K562 (cell line): Measurements from ENCODE around the gene FBXO9. TPM values are rescaled to one million over a fixed set of nuclear protein-coding genes. Genes with fewer than 3 reads are reported as not detected.
A peak's percentile ranks its signal among the peaks of the same experiment; 100 is the strongest.

Experiments
- ATAC-seq: fragments of 200-7000 bp; cut with Tn5 transposase; 3 replicates; pipeline ENCODE4 v1.9.1; 2020; ENCODE audit warnings: moderate library complexity
- BruUV-seq: library from RNA; stranded (reverse); fragments of 400-500 nt; replicated peaks from 2 replicates; lab custom pipeline; 2021; lab: Mats Ljungman, UMichigan
- CTCF ChIA-PET: fragments of 300-600 bp; formaldehyde crosslinking; extraction: SDS; loops from one replicate; lab custom pipeline; 2021; ENCODE audit warnings: low intra/inter-chr PET ratio; lab: Yijun Ruan, JAX
- POLR2A ChIA-PET: fragments of 300-600, 350-650 bp; sonication (Branson Sonifier 250); formaldehyde crosslinking; extraction: SDS; loops from one replicate; lab custom pipeline; 2021; ENCODE audit warnings: antibody characterized with exemption, inconsistent platforms; lab: Yijun Ruan, JAX
- DNase-seq, 4 experiments: peaks; one replicate each; pipeline versions ENCODE4 v3.0.0 to v3.0.0-alpha.2; 2011 to 2018; ENCODE audit warnings: low spot score in 3 of 4, mixed read lengths in 3 of 4; ENCODE audit errors: extremely low read depth in 1 of 4
- FAIRE-seq: peaks from 2 replicates; lab custom pipeline; 2011; peaks lifted over from hg19 to GRCh38; lab: Jason Lieb, UNC
- H2AFZ ChIP-seq: 2 replicates; pipeline ENCODE4 v1.6.0; 2011; ENCODE audit warnings: low read depth, low read length, control low read depth, inconsistent platforms
- H3K27ac ChIP-seq: fragments of 200-600 bp; 3 replicates; pipeline ENCODE4 v1.8.0; 2011; ENCODE audit warnings: low read depth, mild to moderate bottlenecking, control low read depth, inconsistent platforms, low read length, moderate library complexity, mixed read lengths; ENCODE audit errors: extremely low read depth
- H3K27me3 ChIP-seq, 2 experiments: fragments of 300-600 bp in 1 of 2; 2 replicates in 1 of 2; 3 replicates in 1 of 2; pipeline versions ENCODE4 v1.6.0 to v1.8.0; 2011; ENCODE audit warnings: inconsistent platforms in 2 of 2, low read length in 2 of 2, mild to moderate bottlenecking in 1 of 2, mixed read lengths in 1 of 2, moderate library complexity in 1 of 2; ENCODE audit not compliant: control insufficient read depth in 2 of 2, insufficient read depth in 2 of 2
- H3K36me3 ChIP-seq: fragments of 300-600 bp; 3 replicates; pipeline ENCODE4 v1.8.0; 2011; ENCODE audit warnings: mild to moderate bottlenecking, low read length, inconsistent platforms; ENCODE audit not compliant: control insufficient read depth, insufficient read depth
- H3K4me1 ChIP-seq, 2 experiments: fragments of 200-600 bp in 1 of 2; replicated peaks in 1 of 2; 2 replicates in 1 of 2; 3 replicates in 1 of 2; pipeline versions ENCODE4 v1.5.1 to v1.8.0; 2011; ENCODE audit warnings: inconsistent platforms in 2 of 2, low read length in 2 of 2, mild to moderate bottlenecking in 1 of 2, mixed read lengths in 1 of 2, moderate library complexity in 1 of 2; ENCODE audit not compliant: control insufficient read depth in 2 of 2, insufficient read depth in 2 of 2
- H3K4me2 ChIP-seq: 2 replicates; pipeline ENCODE4 v1.6.1; 2011; ENCODE audit warnings: low read length, control low read depth, inconsistent platforms, mixed read lengths; ENCODE audit not compliant: insufficient read depth
- H3K4me3 ChIP-seq: fragments of 200-600 bp; sonication (generic), shearing (Covaris generic); 2 replicates; pipeline ENCODE4 v1.5.1; 2016; ENCODE audit warnings: control low read depth, inconsistent platforms
- H3K79me2 ChIP-seq: fragments of 200-600 bp; 3 replicates; pipeline ENCODE4 v1.8.0; 2011; ENCODE audit warnings: low read length, inconsistent platforms; ENCODE audit not compliant: control insufficient read depth, insufficient read depth
- H3K9ac ChIP-seq, 2 experiments: 2 replicates each; pipeline versions ENCODE4 v1.6.0 to v1.6.1; 2011; ENCODE audit warnings: low read depth in 2 of 2, low read length in 2 of 2, control low read depth in 1 of 2, inconsistent platforms in 1 of 2, mild to moderate bottlenecking in 1 of 2, mixed read lengths in 1 of 2; ENCODE audit not compliant: insufficient read depth in 1 of 2
- H3K9me1 ChIP-seq: one replicate; pipeline ENCODE4 v1.6.0; 2011; ENCODE audit warnings: inconsistent platforms, mild to moderate bottlenecking, low read length, moderate library complexity; ENCODE audit not compliant: control insufficient read depth, insufficient read depth
- H3K9me3 ChIP-seq: replicated peaks from 2 replicates; pipeline ENCODE4 v1.5.1; 2011; ENCODE audit warnings: low read depth, low read length, inconsistent platforms; ENCODE audit not compliant: control insufficient read depth, insufficient read depth
- H4K20me1 ChIP-seq: replicated peaks from 2 replicates; pipeline ENCODE4 v1.6.1; 2011; ENCODE audit warnings: low read length, inconsistent platforms, mixed read lengths; ENCODE audit not compliant: control insufficient read depth, insufficient read depth
- HNRNPUL1 ChIP-seq: fragments of 200-400 bp; formaldehyde crosslinking; IDR thresholded peaks from 2 replicates; pipeline ENCODE4 v1.6.1; 2017; ENCODE audit warnings: low read length
- MAFK ChIP-seq: IDR thresholded peaks from 2 replicates; pipeline ENCODE4 v1.6.1; 2011; ENCODE audit warnings: low read length, improper control_type of control experiment
- ZNF316 ChIP-seq: fragments of 450-650 bp; IDR thresholded peaks from 2 replicates; pipeline ENCODE4 v1.6.1; 2016
- ZNF512 ChIP-seq: IDR thresholded peaks from 2 replicates; pipeline ENCODE4 v1.6.1; 2016; ENCODE audit warnings: missing genetic modification characterization, missing compliant biosample characterization
- WGBS: fragments of 100-300 bp; shearing (Covaris generic); methylation state at CpG from one replicate; pipeline ENCODE4 v1.1.6; 2016; ENCODE audit warnings: low coverage, mixed read lengths; ENCODE audit not compliant: insufficient coverage; ENCODE audit errors: missing lambda C conversion rate; 5-methylcytosine and 5-hydroxymethylcytosine counted together
- in situ Hi-C: fragments of 300-500 bp; cut with MboI; formaldehyde crosslinking; loops from 4 replicates; pipeline ENCODE4 v1.15.0; 2018; ENCODE audit warnings: inconsistent platforms, mixed read lengths
- intact Hi-C: fragments of 100-400 bp; cut with micrococcal nuclease; formaldehyde crosslinking; loops from 2 replicates; pipeline ENCODE4 v1.14.2; 2022
- polyA plus RNA-seq, 8 experiments: library from polyadenylated mRNA; depleted of rRNA in 4 of 8; stranded (reverse) in 5 of 8; unstranded in 3 of 8; fragments of >200 nt; fragmentation: Nextera tagmentation in 2 of 8; fragmentation: Illumina TruSeq in 1 of 8; extraction: Ambion mirVana in 2 of 8; extraction: Trizol in 1 of 8; gene quantifications; 2 replicates each; pipeline versions ENCODE4 v1.2.1 to v1.2.3, GENCODE V29; 2011 to 2014; ENCODE audit warnings: inconsistent platforms in 1 of 8, missing spikeins in 1 of 8
- total RNA-seq, 7 experiments: library from RNA; depleted of rRNA in 6 of 7; stranded (reverse); fragments of >200 nt in 6 of 7; fragmentation: Illumina TruSeq in 2 of 7; extraction: Trizol in 2 of 7; gene quantifications; 2 replicates each; pipeline versions ENCODE4 v1.2.1 to v1.2.3, GENCODE V29; 2011 to 2021; ENCODE audit warnings: low replicate concordance in 1 of 7

FBXO9 gene
- total and polyA plus RNA-seq, 9 of the 15 experiments (the other 6 are each of a cell fraction or from before 2014, with no cell fraction given), result 10.1 to 85.3 (median 51.4) TPM

- ChIA-PET CTCF (no interaction called here), POLR2A (interaction anchor here (0.6 kb wide), 1 partner anchor 431 kb away, joined by 5 read pairs; no protein-coding TSS in a partner anchor)
- H3K4me1 ChIP-seq, result no peaks in the 10 kb centered on the region
- FAIRE-seq (no peak), DNase-seq (no peak), ATAC-seq (no peak)
- no peaks in the 10 kb centered on the region for H3K79me2 ChIP-seq
- no peak overlapping the region for H2AFZ ChIP-seq
- BruUV-seq, result no TSS peak
- in situ Hi-C loops, result no loop called here
- H3K4me2 ChIP-seq, result no peak overlapping the region
- no peak for TF ChIP-seq ZNF512 (tag)
- intact Hi-C loops, result no loop called here
- no peak overlapping the region for H3K4me3 ChIP-seq
- no peaks in the 10 kb centered on the region for H4K20me1 ChIP-seq
- no peaks in the 10 kb centered on the region for H3K27me3 ChIP-seq
- no peaks in the 10 kb centered on the region for H3K9me1 ChIP-seq
- H3K9me3 ChIP-seq, result no peaks in the 10 kb centered on the region
- no peak overlapping the region for H3K9ac ChIP-seq
- WGBS, result 0% methylated on average over 1 of the region's 1 CpG
- peaks cover 91% of the 10 kb centered on the region for H3K36me3 ChIP-seq
- H3K27ac ChIP-seq, result no peak overlapping the region
Measured at GRCh38 chr6:53095716-53096115, 30.5 kb downstream of the FBXO9 start.

- POLR2A ChIA-PET, result no interaction called here
- in situ Hi-C loops, result no loop called here
- Histone ChIP-seq H2AFZ (no peak overlapping the region), H4K20me1 (no peaks in the 10 kb centered on the region), H3K36me3 (peaks cover 64% of the 10 kb centered on the region), H3K4me2 (no peak overlapping the region), H3K9me3 (no peaks in the 10 kb centered on the region; the same call in 1 of the 2 replicates), H3K9ac (no peak overlapping the region), H3K9me1 (no peaks in the 10 kb centered on the region), H3K4me1 (no peaks in the 10 kb centered on the region), H3K27ac (no peak overlapping the region), H3K79me2 (no peaks in the 10 kb centered on the region), H3K4me3 (no peak overlapping the region), H3K27me3 (no peaks in the 10 kb centered on the region)
- no TSS peak for BruUV-seq
- CTCF ChIA-PET, result no interaction called here
- DNase-seq (no peak), FAIRE-seq (no peak), ATAC-seq (no peak)
- TF ChIP-seq ZNF316, result peak; percentile 22; the same call in 1 of the 2 replicates
- TF ChIP-seq MAFK, result 0 out of 2 replicates have a peak, but pooled peaks have one; percentile 8
- TF ChIP-seq HNRNPUL1, result no peak
- WGBS, result 2% methylated on average over 2 of the region's 2 CpGs
- intact Hi-C loops, result no loop called here
Measured at GRCh38 chr6:53100561-53100960, 35.4 kb downstream of the FBXO9 start.
